ENCODE measurements around the gene PRELID2.

The PRELID2 gene

GRCh38 chr5:145834554-145834916, 607 bp downstream of the PRELID2 start:
- Histone ChIP-seq H3K4me1 (ENCODE audit: control insufficient read depth, insufficient read depth, low read depth, low read length) (peaks cover 9% of the 10 kb centered on the region), H4K91ac (ENCODE audit: low read length) (no peak overlapping the region), H3K4me3 (ENCODE audit: insufficient read depth in 1 of 2, low read depth in 1 of 2, low read length in 2 of 2) (peak overlapping the region; percentile 66 to 89), H3K27ac (ENCODE audit: low read length, poor library complexity, severe bottlenecking) (no peak overlapping the region), H4K8ac (ENCODE audit: low read length) (peak overlapping the region; percentile 12), H2BK5ac (ENCODE audit: low read depth, low read length, poor library complexity, severe bottlenecking) (no peak overlapping the region), H3K9ac (ENCODE audit: low read length) (peak overlapping the region; percentile 82), H3K27me3 (ENCODE audit: control insufficient read depth in 1 of 2, insufficient read depth in 1 of 2, low read length in 2 of 2) (no peaks in the 10 kb centered on the region), H3K36me3 (ENCODE audit: control insufficient read depth in 1 of 2, insufficient read depth in 2 of 2, low read depth in 1 of 2, low read length in 2 of 2) (no peaks in the 10 kb centered on the region), H2AFZ (ENCODE audit: low read depth, low read length) (peak overlapping the region; percentile 68), H3K79me1 (replicated peaks; ENCODE audit: low read length, poor library complexity, severe bottlenecking) (peaks cover 9% of the 10 kb centered on the region), H3K4me2 (ENCODE audit: low read length, poor library complexity, severe bottlenecking) (peak overlapping the region; percentile 58), H2BK15ac (ENCODE audit: low read depth, poor library complexity, severe bottlenecking) (no peak overlapping the region), H3K23ac (ENCODE audit: low read length in 2 of 2) (peak overlapping the region in 1 of 2 experiments; percentile 50), H3K9me3 (ENCODE audit: control insufficient read depth, low read length) (no peaks in the 10 kb centered on the region), H2AK5ac (ENCODE audit: low read length, severe bottlenecking) (no peak overlapping the region), H3K4ac (ENCODE audit: low read depth in 1 of 2, low read length in 2 of 2) (no peak overlapping the region), H2BK12ac (ENCODE audit: low read length in 2 of 2) (no peak overlapping the region), H2BK120ac (ENCODE audit: low read depth, low read length) (no peak overlapping the region), H3K18ac (ENCODE audit: low read depth in 1 of 2, low read length in 2 of 2) (peak overlapping the region in 1 of 2 experiments; percentile 79), H3K14ac (ENCODE audit: low read length in 2 of 2) (peak overlapping the region in 1 of 2 experiments; percentile 12)
- no peak for DNase-seq
- WGBS, result 42% methylated on average over 10 of the region's 10 CpGs

DNA sequence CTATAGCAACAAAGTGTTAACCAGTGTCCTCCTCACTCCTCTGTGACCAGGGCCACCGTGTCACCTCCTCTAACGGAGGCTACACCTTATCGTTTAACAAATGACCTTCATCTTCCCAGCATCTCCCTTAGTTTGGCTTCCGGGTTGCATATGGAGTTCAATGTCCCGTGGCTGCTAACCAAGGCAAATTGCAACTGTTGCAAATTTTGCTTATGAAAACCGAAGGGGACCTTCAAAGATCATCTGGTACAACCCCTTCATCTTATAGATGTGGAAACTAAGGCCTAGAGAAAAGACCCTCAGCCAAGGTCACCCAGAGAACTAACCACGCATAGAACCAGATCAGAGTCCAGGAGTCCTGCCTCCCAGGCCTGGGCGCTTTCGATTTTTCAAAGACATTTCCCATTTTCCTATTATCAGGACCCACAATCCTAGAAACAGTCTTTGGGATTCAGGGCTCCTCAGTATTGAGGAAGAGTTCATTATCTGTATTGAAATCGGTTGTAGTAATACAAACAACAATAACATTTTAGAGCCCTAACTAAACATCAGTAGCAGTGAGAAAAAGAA, 1.4 kb downstream of the PRELID2 start:
- Histone ChIP-seq H2BK12ac (ENCODE audit: low read length in 2 of 2) (no peak overlapping the region), H4K91ac (ENCODE audit: low read length) (no peak overlapping the region), H3K4me2 (ENCODE audit: low read length, poor library complexity, severe bottlenecking) (no peak overlapping the region), H2BK15ac (ENCODE audit: low read depth, poor library complexity, severe bottlenecking) (no peak overlapping the region), H4K8ac (ENCODE audit: low read length) (no peak overlapping the region), H3K18ac (ENCODE audit: low read depth in 1 of 2, low read length in 2 of 2) (no peak overlapping the region), H3K4me1 (ENCODE audit: control insufficient read depth, insufficient read depth, low read depth, low read length) (peaks cover 10% of the 10 kb centered on the region), H3K9me3 (ENCODE audit: control insufficient read depth, low read length) (no peaks in the 10 kb centered on the region), H3K79me1 (replicated peaks; ENCODE audit: low read length, poor library complexity, severe bottlenecking) (peaks cover 14% of the 10 kb centered on the region), H2AFZ (ENCODE audit: low read depth, low read length) (no peak overlapping the region), H3K9ac (ENCODE audit: low read length) (no peak overlapping the region), H3K23ac (ENCODE audit: low read length in 2 of 2) (no peak overlapping the region), H3K36me3 (ENCODE audit: control insufficient read depth in 1 of 2, insufficient read depth in 2 of 2, low read depth in 1 of 2, low read length in 2 of 2) (no peaks in the 10 kb centered on the region), H3K27me3 (ENCODE audit: control insufficient read depth in 1 of 2, insufficient read depth in 1 of 2, low read length in 2 of 2) (no peaks in the 10 kb centered on the region), H2BK5ac (ENCODE audit: low read depth, low read length, poor library complexity, severe bottlenecking) (no peak overlapping the region), H3K27ac (ENCODE audit: low read length, poor library complexity, severe bottlenecking) (no peak overlapping the region), H3K4me3 (ENCODE audit: insufficient read depth in 1 of 2, low read depth in 1 of 2, low read length in 2 of 2) (no peak overlapping the region), H3K14ac (ENCODE audit: low read length in 2 of 2) (no peak overlapping the region), H2AK5ac (ENCODE audit: low read length, severe bottlenecking) (peak overlapping the region; percentile 6), H3K4ac (ENCODE audit: low read depth in 1 of 2, low read length in 2 of 2) (no peak overlapping the region), H2BK120ac (ENCODE audit: low read depth, low read length) (no peak overlapping the region)
- no peak for DNase-seq
- 81% methylated on average over 7 of the region's 10 CpGs for WGBS

DNA sequence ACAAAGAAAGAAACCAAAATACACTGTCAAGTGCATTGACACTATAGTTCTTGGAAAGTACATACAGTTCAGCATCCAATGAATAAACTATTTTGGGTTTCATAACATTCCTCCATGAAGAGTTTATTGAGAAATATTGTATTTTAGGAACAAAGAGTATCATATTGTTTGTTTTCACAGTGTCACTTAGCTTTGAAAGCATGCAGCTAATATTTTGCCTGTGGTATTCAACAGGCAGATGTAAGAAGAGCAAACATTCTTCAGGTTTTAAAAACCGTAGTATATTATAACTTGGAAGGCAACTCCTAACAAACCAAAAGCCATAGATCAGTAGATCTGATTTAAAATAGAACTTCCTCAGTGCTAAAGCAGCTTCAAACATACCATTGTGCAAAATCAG, 4.5 kb downstream of the PRELID2 start:
- Histone ChIP-seq H3K27me3 (ENCODE audit: control insufficient read depth in 1 of 2, insufficient read depth in 1 of 2, low read length in 2 of 2) (no peaks in the 10 kb centered on the region), H2AK5ac (ENCODE audit: low read length, severe bottlenecking) (no peak overlapping the region), H3K23ac (ENCODE audit: low read length in 2 of 2) (no peak overlapping the region), H3K18ac (ENCODE audit: low read depth in 1 of 2, low read length in 2 of 2) (no peak overlapping the region), H3K36me3 (ENCODE audit: control insufficient read depth in 1 of 2, insufficient read depth in 2 of 2, low read depth in 1 of 2, low read length in 2 of 2) (no peaks in the 10 kb centered on the region), H3K4me1 (ENCODE audit: control insufficient read depth, insufficient read depth, low read depth, low read length) (peaks cover 6% of the 10 kb centered on the region), H3K9me3 (ENCODE audit: control insufficient read depth, low read length) (no peaks in the 10 kb centered on the region), H2BK15ac (ENCODE audit: low read depth, poor library complexity, severe bottlenecking) (no peak overlapping the region), H3K4me3 (ENCODE audit: insufficient read depth in 1 of 2, low read depth in 1 of 2, low read length in 2 of 2) (no peak overlapping the region), H3K9ac (ENCODE audit: low read length) (peak overlapping the region; percentile 15), H3K79me1 (replicated peaks; ENCODE audit: low read length, poor library complexity, severe bottlenecking) (peaks cover 18% of the 10 kb centered on the region), H3K4me2 (ENCODE audit: low read length, poor library complexity, severe bottlenecking) (no peak overlapping the region), H3K14ac (ENCODE audit: low read length in 2 of 2) (no peak overlapping the region), H3K27ac (ENCODE audit: low read length, poor library complexity, severe bottlenecking) (no peak overlapping the region), H4K8ac (ENCODE audit: low read length) (no peak overlapping the region), H2AFZ (ENCODE audit: low read depth, low read length) (no peak overlapping the region), H3K4ac (ENCODE audit: low read depth in 1 of 2, low read length in 2 of 2) (no peak overlapping the region), H4K91ac (ENCODE audit: low read length) (no peak overlapping the region), H2BK120ac (ENCODE audit: low read depth, low read length) (no peak overlapping the region), H2BK5ac (ENCODE audit: low read depth, low read length, poor library complexity, severe bottlenecking) (no peak overlapping the region), H2BK12ac (ENCODE audit: low read length in 2 of 2) (no peak overlapping the region)
- DNase-seq, result peak; percentile 19
- 58% methylated on average over 1 of the region's 1 CpG for WGBS

DNA sequence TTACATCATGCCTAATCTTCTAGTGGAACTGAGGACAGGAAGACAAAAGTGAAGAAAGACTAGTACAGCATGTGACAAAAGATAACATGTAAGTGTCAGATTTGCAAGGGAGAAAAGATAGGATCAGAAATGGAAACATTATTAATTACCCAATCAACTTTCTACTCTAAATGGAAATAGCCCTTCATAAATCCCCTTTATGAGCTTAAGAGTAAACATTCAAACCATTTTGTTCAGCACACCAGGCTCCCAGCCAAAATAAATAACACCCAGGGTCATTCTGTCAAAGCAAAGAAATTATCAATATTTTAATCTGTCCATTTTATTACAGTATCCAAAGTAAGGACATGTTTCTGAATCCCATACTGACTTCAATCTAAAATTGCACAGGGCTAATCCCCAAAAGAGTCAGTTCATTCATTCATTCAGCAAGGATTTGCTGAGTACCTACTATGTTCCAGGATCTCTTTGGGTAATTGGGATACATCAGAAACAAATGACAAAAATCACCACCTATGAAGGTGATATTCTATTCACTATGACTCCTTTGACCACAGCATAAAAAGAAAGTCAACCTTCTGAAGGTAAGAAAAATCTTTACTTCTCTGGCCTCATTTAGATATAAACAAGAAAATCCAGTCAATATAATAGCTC, 5.3 kb downstream of the PRELID2 start:
- no peak overlapping the region for H4K91ac ChIP-seq (ENCODE audit: low read length)
- no peak overlapping the region for H3K27ac ChIP-seq (ENCODE audit: low read length, poor library complexity, severe bottlenecking)
- no peak overlapping the region for H3K18ac ChIP-seq (ENCODE audit: low read depth in 1 of 2, low read length in 2 of 2)

More for the DNA sequence above, 5.3 kb downstream of the PRELID2 start:
- H3K9ac ChIP-seq (ENCODE audit: low read length), result no peak overlapping the region
- H2AFZ ChIP-seq (ENCODE audit: low read depth, low read length), result no peak overlapping the region
- H3K4ac ChIP-seq (ENCODE audit: low read depth in 1 of 2, low read length in 2 of 2), result no peak overlapping the region
- H2AK5ac ChIP-seq (ENCODE audit: low read length, severe bottlenecking), result no peak overlapping the region
- no peak overlapping the region for H3K4me2 ChIP-seq (ENCODE audit: low read length, poor library complexity, severe bottlenecking)
- no peak overlapping the region for H3K23ac ChIP-seq (ENCODE audit: low read length in 2 of 2)
- no peaks in the 10 kb centered on the region for H3K36me3 ChIP-seq (ENCODE audit: control insufficient read depth in 1 of 2, insufficient read depth in 2 of 2, low read depth in 1 of 2, low read length in 2 of 2)
- no peaks in the 10 kb centered on the region for H3K9me3 ChIP-seq (ENCODE audit: control insufficient read depth, low read length)
- H2BK120ac ChIP-seq (ENCODE audit: low read depth, low read length), result no peak overlapping the region
- H3K4me1 ChIP-seq (ENCODE audit: control insufficient read depth, insufficient read depth, low read depth, low read length), result peaks cover 4% of the 10 kb centered on the region
- H3K27me3 ChIP-seq (ENCODE audit: control insufficient read depth in 1 of 2, insufficient read depth in 1 of 2, low read length in 2 of 2), result no peaks in the 10 kb centered on the region
- H2BK5ac ChIP-seq (ENCODE audit: low read depth, low read length, poor library complexity, severe bottlenecking), result no peak overlapping the region
- DNase-seq, result no peak
- H3K79me1 ChIP-seq (replicated peaks; ENCODE audit: low read length, poor library complexity, severe bottlenecking), result peaks cover 18% of the 10 kb centered on the region
- no peak overlapping the region for H4K8ac ChIP-seq (ENCODE audit: low read length)
- no peak overlapping the region for H2BK12ac ChIP-seq (ENCODE audit: low read length in 2 of 2)
- no peak overlapping the region for H3K4me3 ChIP-seq (ENCODE audit: insufficient read depth in 1 of 2, low read depth in 1 of 2, low read length in 2 of 2)
- no peak overlapping the region for H3K14ac ChIP-seq (ENCODE audit: low read length in 2 of 2)
- no peak overlapping the region for H2BK15ac ChIP-seq (ENCODE audit: low read depth, poor library complexity, severe bottlenecking)

Data from mesenchymal stem cell (in vitro differentiated cells and primary cell).